ENCODE results near the gene CMYA5. TPM values are rescaled to one million over a fixed set of nuclear protein-coding genes. Genes with fewer than 3 reads are reported as not detected.
A peak's percentile ranks its signal among the peaks of the same experiment; 100 is the strongest.
"Not testable (repeated sequence)": the region's sequence is repeated elsewhere in the genome, so short reads cannot be mapped to it uniquely, and the experiment has no call there.

Gene CMYA5
- total and polyA plus RNA-seq, 9 donors, result 71.3 to 213 (median 160) TPM

DNA sequence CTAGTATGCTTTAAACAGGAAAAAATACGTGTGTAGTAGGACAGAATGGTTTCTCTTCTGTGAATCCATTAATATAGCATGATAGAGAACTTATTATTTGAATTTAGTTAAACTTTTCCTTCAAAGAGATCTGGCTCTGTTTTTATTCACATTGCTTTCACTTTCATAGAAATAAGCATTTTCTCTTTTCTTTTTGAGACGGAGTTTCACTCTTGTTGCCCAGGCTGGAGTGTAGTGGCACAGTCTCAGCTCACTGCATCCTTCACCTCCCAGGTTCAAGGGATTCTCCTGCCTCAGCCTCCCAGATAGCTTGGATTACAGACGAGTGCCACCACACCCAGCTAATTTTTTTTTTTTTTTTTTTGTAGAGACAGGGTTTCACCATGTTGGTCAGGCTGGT, 7.5 kb upstream of the CMYA5 start:
- not testable (repeated sequence) for H3K27me3 ChIP-seq (ENCODE audit: control insufficient read depth, insufficient read depth, low read length); H3K36me3 ChIP-seq (ENCODE audit: control insufficient read depth, insufficient read depth, low read length); H3K4me1 ChIP-seq (ENCODE audit: control insufficient read depth, insufficient read depth, low read length); DNase-seq; H3K27ac ChIP-seq (ENCODE audit: low read length); H3K4me3 ChIP-seq (ENCODE audit: low read length); H3K9me3 ChIP-seq (replicated peaks; ENCODE audit: control insufficient read depth, low read depth, low read length)
- 83% methylated on average over 1 of the region's 3 CpGs for WGBS (ENCODE audit: insufficient coverage)

DNA sequence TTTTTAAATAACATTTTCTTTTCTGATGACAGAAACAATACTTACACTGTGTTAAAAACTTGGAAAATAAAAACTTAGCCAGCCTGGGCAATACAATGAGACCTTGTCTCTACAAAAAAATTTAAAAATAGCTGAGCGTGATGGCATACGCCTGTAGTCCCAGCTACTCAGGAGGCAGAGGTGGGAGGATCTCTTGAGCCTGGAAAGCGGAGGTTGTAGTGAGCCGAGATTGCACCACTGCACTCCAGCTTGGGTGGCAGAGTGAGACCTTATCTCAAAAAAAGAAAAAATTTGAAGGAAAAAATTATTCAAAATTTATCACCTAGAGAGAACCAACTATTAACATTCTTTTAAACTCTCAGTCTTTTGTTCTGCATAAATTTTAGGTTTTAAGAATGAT, 4.9 kb upstream of the CMYA5 start:
- no peaks in the 10 kb centered on the region for H3K27me3 ChIP-seq (ENCODE audit: control insufficient read depth, insufficient read depth, low read length)
- H3K9me3 ChIP-seq (replicated peaks; ENCODE audit: control insufficient read depth, low read depth, low read length), result no peaks in the 10 kb centered on the region
- H3K36me3 ChIP-seq (ENCODE audit: control insufficient read depth, insufficient read depth, low read length), result peaks cover 7% of the 10 kb centered on the region
- DNase-seq, result no peak
- H3K4me1 ChIP-seq (ENCODE audit: control insufficient read depth, insufficient read depth, low read length), result peaks cover 6% of the 10 kb centered on the region
- H3K27ac ChIP-seq (ENCODE audit: low read length), result no peak overlapping the region
- no peak overlapping the region for H3K4me3 ChIP-seq (ENCODE audit: low read length)
- WGBS (ENCODE audit: insufficient coverage), result 100% methylated on average over 2 of the region's 4 CpGs

DNA sequence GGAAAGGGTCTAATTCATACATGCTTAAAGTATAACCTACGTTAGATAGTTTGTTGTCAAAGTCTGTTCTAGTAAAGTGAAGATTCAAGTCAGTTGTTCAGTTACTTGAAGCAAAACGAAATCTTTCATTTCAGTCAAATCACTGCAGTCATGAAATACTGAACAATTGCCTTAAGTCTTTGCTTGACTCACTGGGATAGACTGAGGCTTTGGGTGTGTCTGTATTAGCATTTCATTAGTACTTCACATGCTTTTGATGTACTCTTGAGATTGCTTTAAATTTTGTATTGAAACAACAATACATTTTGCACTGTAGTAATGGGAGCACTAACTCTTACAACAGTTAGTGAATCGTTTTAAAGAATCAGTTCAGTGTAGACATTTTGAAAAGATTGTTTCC, 4.0 kb upstream of the CMYA5 start:
- Histone ChIP-seq H3K9me3 (replicated peaks; ENCODE audit: control insufficient read depth, low read depth, low read length) (no peaks in the 10 kb centered on the region), H3K4me1 (ENCODE audit: control insufficient read depth, insufficient read depth, low read length) (peaks cover 6% of the 10 kb centered on the region), H3K27ac (ENCODE audit: low read length) (no peak overlapping the region), H3K4me3 (ENCODE audit: low read length) (no peak overlapping the region), H3K27me3 (ENCODE audit: control insufficient read depth, insufficient read depth, low read length) (no peaks in the 10 kb centered on the region), H3K36me3 (ENCODE audit: control insufficient read depth, insufficient read depth, low read length) (peaks cover 7% of the 10 kb centered on the region)
- DNase-seq, result no peak
- WGBS (ENCODE audit: insufficient coverage), result no CpG with 5 or more reads among the region's 3 CpGs

DNA sequence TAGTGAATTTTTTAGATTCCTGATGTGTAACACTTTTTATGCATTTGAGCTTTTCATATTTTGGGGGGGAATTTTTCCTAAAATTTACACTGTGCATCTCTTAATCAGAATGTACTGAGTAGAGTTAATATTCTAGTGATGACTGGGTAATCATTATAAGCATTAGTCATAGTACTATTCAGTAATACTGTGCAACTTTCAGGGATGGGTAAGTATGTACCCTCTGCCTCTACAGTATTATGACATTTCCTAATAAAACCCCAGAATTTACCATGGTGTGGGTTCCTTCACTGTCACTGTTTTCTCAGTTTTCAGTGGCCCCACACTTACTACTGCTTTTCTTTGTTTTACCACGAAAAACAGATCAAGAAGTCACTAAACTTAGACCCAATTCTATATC, 2.8 kb upstream of the CMYA5 start:
- WGBS (ENCODE audit: insufficient coverage), result 83% methylated on average over 1 of the region's 1 CpG
- no peak for DNase-seq
- Histone ChIP-seq H3K4me3 (ENCODE audit: low read length) (no peak overlapping the region), H3K27ac (ENCODE audit: low read length) (no peak overlapping the region), H3K36me3 (ENCODE audit: control insufficient read depth, insufficient read depth, low read length) (peaks cover 7% of the 10 kb centered on the region), H3K4me1 (ENCODE audit: control insufficient read depth, insufficient read depth, low read length) (peaks cover 6% of the 10 kb centered on the region), H3K9me3 (replicated peaks; ENCODE audit: control insufficient read depth, low read depth, low read length) (no peaks in the 10 kb centered on the region), H3K27me3 (ENCODE audit: control insufficient read depth, insufficient read depth, low read length) (no peaks in the 10 kb centered on the region)

DNA sequence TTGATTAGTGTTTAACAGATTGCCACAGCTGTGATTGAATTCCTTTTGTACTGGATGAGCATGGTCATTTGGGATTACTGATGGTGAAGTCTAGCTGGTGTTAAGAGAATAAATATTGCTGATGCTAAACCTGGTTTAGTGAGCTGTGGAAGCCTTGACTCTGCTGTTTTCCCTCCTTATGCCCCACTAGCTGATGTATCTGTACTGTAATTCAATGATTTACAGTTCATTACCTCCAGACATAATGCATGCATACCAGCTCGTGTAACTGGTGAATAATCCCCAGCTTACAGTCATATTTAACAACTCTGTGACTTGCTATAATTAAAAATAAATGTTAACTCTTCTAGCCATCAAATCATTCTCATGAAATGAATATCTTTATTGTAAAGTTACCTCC, 1.7 kb upstream of the CMYA5 start:
- Histone ChIP-seq H3K36me3 (ENCODE audit: control insufficient read depth, insufficient read depth, low read length) (peaks cover 5% of the 10 kb centered on the region), H3K4me3 (ENCODE audit: low read length) (no peak overlapping the region), H3K9me3 (replicated peaks; ENCODE audit: control insufficient read depth, low read depth, low read length) (no peaks in the 10 kb centered on the region), H3K27me3 (ENCODE audit: control insufficient read depth, insufficient read depth, low read length) (no peaks in the 10 kb centered on the region), H3K27ac (ENCODE audit: low read length) (no peak overlapping the region), H3K4me1 (ENCODE audit: control insufficient read depth, insufficient read depth, low read length) (peaks cover 8% of the 10 kb centered on the region)
- WGBS (ENCODE audit: insufficient coverage), result no CpG with 5 or more reads among the region's 1 CpG
- DNase-seq, result no peak

DNA sequence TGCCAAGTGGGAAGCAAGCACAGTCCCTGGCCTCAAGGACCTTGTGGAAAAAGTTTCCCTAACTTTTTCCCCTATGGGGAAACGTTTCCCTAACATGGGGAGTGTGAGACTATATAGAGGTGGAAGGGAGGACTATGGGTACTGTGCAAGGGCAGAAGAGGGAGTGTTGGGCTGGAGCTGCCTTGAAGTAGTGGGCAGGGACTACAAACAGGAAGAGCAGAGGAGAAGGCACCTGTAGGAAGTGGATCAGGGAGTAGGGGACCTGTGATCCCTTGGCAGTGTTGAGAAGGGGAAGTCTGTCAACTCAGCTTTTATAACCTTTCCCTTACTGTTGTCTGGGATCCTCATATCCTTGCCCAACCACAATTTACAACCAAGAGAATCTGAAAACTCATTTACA, 1.4 kb downstream of the CMYA5 start:
- no CpG with 5 or more reads among the region's 1 CpG for WGBS (ENCODE audit: insufficient coverage)
- no peak overlapping the region for H3K27ac ChIP-seq (ENCODE audit: low read length)
- DNase-seq, result peak; percentile 9
- H3K9me3 ChIP-seq (replicated peaks; ENCODE audit: control insufficient read depth, low read depth, low read length), result no peaks in the 10 kb centered on the region
- H3K36me3 ChIP-seq (ENCODE audit: control insufficient read depth, insufficient read depth, low read length), result no peaks in the 10 kb centered on the region
- peak overlapping the region; percentile 75 for H3K4me3 ChIP-seq (ENCODE audit: low read length)
- H3K27me3 ChIP-seq (ENCODE audit: control insufficient read depth, insufficient read depth, low read length), result no peaks in the 10 kb centered on the region
- H3K4me1 ChIP-seq (ENCODE audit: control insufficient read depth, insufficient read depth, low read length), result peaks cover 8% of the 10 kb centered on the region

DNA sequence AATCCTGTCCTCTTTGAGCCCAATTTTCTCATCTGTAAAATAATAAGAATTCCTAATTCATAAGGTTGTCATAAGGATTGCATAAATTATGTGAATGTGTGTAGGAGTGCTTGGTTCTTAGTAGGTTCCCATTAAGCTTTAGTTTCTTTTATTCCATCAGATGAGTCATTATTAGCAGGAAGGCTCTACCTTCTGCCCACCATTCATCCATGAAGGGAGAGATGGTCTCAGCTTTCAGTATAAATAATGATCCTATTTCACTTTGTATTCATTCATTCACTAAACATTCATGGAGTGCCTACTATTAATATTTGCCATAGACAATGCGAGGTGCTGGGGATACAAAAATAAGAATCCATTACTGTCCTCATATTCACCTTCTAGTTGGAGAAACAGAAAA, 3.0 kb downstream of the CMYA5 start:
- WGBS (ENCODE audit: insufficient coverage), result no CpG with 5 or more reads among the region's 1 CpG
- peaks cover 14% of the 10 kb centered on the region for H3K4me1 ChIP-seq (ENCODE audit: control insufficient read depth, insufficient read depth, low read length)
- no peak for DNase-seq
- H3K27ac ChIP-seq (ENCODE audit: low read length), result no peak overlapping the region
- H3K4me3 ChIP-seq (ENCODE audit: low read length), result no peak overlapping the region
- H3K9me3 ChIP-seq (replicated peaks; ENCODE audit: control insufficient read depth, low read depth, low read length), result no peaks in the 10 kb centered on the region
- no peaks in the 10 kb centered on the region for H3K36me3 ChIP-seq (ENCODE audit: control insufficient read depth, insufficient read depth, low read length)
- H3K27me3 ChIP-seq (ENCODE audit: control insufficient read depth, insufficient read depth, low read length), result no peaks in the 10 kb centered on the region

DNA sequence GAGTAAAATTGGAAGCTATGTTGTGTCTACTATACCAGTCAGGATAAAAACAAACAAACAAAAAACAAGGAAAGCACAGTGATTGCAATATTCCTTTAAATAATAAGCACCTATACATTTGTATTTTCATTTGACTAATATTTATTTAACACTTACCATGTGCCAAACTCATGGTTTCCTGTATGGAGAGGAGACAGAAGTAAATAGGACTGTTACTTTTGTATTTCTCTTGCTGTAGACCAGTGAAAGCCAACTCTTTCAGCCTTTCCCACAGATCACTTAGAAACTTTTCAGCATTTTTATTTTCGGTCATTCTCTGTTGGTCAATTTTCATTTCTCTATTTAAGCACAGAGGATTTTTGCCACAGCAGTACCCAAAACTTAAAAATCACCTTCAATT, 4.5 kb downstream of the CMYA5 start:
- WGBS (ENCODE audit: insufficient coverage), result 67% methylated on average over 1 of the region's 1 CpG
- no peak overlapping the region for H3K4me3 ChIP-seq (ENCODE audit: low read length)
- peaks cover 14% of the 10 kb centered on the region for H3K4me1 ChIP-seq (ENCODE audit: control insufficient read depth, insufficient read depth, low read length)

DNA sequence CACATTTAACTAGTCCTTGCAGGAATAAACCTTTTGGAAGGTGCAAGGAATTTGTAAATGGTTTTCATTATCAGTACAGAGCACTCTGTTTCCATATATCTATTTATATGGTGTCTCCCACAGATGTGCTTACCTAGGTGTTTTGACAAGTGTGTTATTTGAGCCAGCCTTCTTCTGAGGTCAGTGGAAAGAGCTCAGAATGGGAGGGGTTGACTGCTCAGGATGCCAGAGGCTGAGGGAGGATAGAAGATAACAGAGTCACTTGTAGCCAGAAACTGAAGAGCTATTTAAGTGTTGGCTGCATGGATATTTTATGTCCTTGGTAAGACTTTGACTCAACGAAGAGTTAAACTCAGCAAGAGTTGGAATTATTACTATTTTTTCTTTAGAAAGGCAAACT, 5.0 kb downstream of the CMYA5 start:
- peak; percentile 52 for DNase-seq
- peak overlapping the region; percentile 11 for H3K27ac ChIP-seq (ENCODE audit: low read length)
- H3K4me1 ChIP-seq (ENCODE audit: control insufficient read depth, insufficient read depth, low read length), result peaks cover 12% of the 10 kb centered on the region
- no peaks in the 10 kb centered on the region for H3K9me3 ChIP-seq (replicated peaks; ENCODE audit: control insufficient read depth, low read depth, low read length)
- no peaks in the 10 kb centered on the region for H3K27me3 ChIP-seq (ENCODE audit: control insufficient read depth, insufficient read depth, low read length)
- no peaks in the 10 kb centered on the region for H3K36me3 ChIP-seq (ENCODE audit: control insufficient read depth, insufficient read depth, low read length)
- no peak overlapping the region for H3K4me3 ChIP-seq (ENCODE audit: low read length)
- WGBS (ENCODE audit: insufficient coverage), result no CpG with 5 or more reads among the region's 1 CpG

More for the DNA sequence above, 4.5 kb downstream of the CMYA5 start:
- Histone ChIP-seq H3K27me3 (ENCODE audit: control insufficient read depth, insufficient read depth, low read length) (no peaks in the 10 kb centered on the region), H3K9me3 (replicated peaks; ENCODE audit: control insufficient read depth, low read depth, low read length) (no peaks in the 10 kb centered on the region), H3K27ac (ENCODE audit: low read length) (peak overlapping the region; percentile 11), H3K36me3 (ENCODE audit: control insufficient read depth, insufficient read depth, low read length) (no peaks in the 10 kb centered on the region)
- DNase-seq, result no peak

DNA sequence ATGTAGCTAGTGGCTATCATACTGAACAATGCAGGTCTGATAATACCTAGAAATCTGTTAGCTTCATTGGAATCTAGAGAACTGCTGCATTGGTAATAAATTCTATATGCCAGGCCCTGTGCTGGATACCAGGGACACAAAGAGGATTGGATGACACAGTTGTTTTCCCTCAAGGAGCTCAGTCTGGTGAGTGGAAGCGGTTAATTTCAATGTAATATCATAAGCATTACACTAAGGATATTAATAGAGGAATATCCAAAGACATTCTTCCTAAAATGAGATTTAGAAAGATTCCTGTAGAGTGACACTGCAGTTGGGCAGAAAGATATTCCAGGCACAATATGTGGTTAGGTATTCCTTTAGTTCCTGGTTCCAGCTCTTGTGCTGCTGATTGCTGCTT, 5.9 kb downstream of the CMYA5 start:
- no CpG with 5 or more reads among the region's 1 CpG for WGBS (ENCODE audit: insufficient coverage)
- peak overlapping the region; percentile 15 for H3K27ac ChIP-seq (ENCODE audit: low read length)

More for the DNA sequence above, 5.9 kb downstream of the CMYA5 start:
- Histone ChIP-seq H3K9me3 (replicated peaks; ENCODE audit: control insufficient read depth, low read depth, low read length) (no peaks in the 10 kb centered on the region), H3K27me3 (ENCODE audit: control insufficient read depth, insufficient read depth, low read length) (no peaks in the 10 kb centered on the region), H3K4me3 (ENCODE audit: low read length) (no peak overlapping the region), H3K36me3 (ENCODE audit: control insufficient read depth, insufficient read depth, low read length) (no peaks in the 10 kb centered on the region), H3K4me1 (ENCODE audit: control insufficient read depth, insufficient read depth, low read length) (peaks cover 12% of the 10 kb centered on the region)
- peak; percentile 17 for DNase-seq

Data from muscle of leg (tissue), 11 donors.